Aorta (tissue), 5 donors: Measurements from ENCODE around the gene NECAB2. TPM values are rescaled to one million over a fixed set of nuclear protein-coding genes. Genes with fewer than 3 reads are reported as not detected.
A peak's percentile ranks its signal among the peaks of the same experiment; 100 is the strongest.

Experiments used
- ATAC-seq: fragments of 200-7000 bp; cut with Tn5 transposase; one replicate; pipeline ENCODE4 v1.9.1; 2022; ENCODE audit warnings: moderate library complexity; ENCODE audit not compliant: low FRiP score
- DNase-seq, 2 donors: peaks; one replicate each; pipeline ENCODE4 v3.0.0-alpha.2; 2020
- H3K27ac ChIP-seq, 2 donors: one replicate each; pipeline ENCODE4 v1.5.1; 2013; ENCODE audit warnings: low read length in 2 of 2, mild to moderate bottlenecking in 2 of 2, moderate library complexity in 2 of 2, control low read depth in 1 of 2, inconsistent platforms in 1 of 2, low read depth in 1 of 2
- H3K27me3 ChIP-seq, 2 donors: one replicate each; pipeline ENCODE4 v1.6.1; 2013; ENCODE audit warnings: control low read depth in 1 of 2, low read length in 1 of 2, mild to moderate bottlenecking in 1 of 2, moderate library complexity in 1 of 2; ENCODE audit not compliant: insufficient read depth in 2 of 2, control insufficient read depth in 1 of 2
- H3K36me3 ChIP-seq, 2 donors: one replicate each; pipeline ENCODE4 v1.6.1; 2013; ENCODE audit warnings: control low read depth in 1 of 2, low read length in 1 of 2, mild to moderate bottlenecking in 1 of 2; ENCODE audit not compliant: insufficient read depth in 2 of 2, control insufficient read depth in 1 of 2
- H3K4me1 ChIP-seq, 2 donors: one replicate each; pipeline ENCODE4 v1.6.1; 2013; ENCODE audit warnings: low read length in 2 of 2, control low read depth in 1 of 2, mild to moderate bottlenecking in 1 of 2, moderate library complexity in 1 of 2; ENCODE audit not compliant: insufficient read depth in 2 of 2, control insufficient read depth in 1 of 2
- H3K4me3 ChIP-seq, 2 donors: one replicate each; pipeline ENCODE4 v1.5.1; 2013; ENCODE audit warnings: low read length in 2 of 2, control low read depth in 1 of 2, mild to moderate bottlenecking in 1 of 2
- H3K9me3 ChIP-seq: one replicate; pipeline ENCODE4 v1.6.1; 2013; ENCODE audit warnings: mild to moderate bottlenecking, low read length; ENCODE audit not compliant: control insufficient read depth
- WGBS, 2 donors: extraction: QIAGEN DNeasy Blood & Tissue Kit; methylation state at CpG; one replicate each; pipeline ENCODE4 v1.1.7; 2013; 5-methylcytosine and 5-hydroxymethylcytosine counted together
- intact Hi-C, 2 donors: fragments of 100-400 bp; cut with DNase I; formaldehyde crosslinking; loops; one replicate each; pipeline versions ENCODE4 v1.14.2 to v1.15.0; 2022
- polyA plus RNA-seq, 2 donors: library from polyadenylated mRNA; stranded (reverse); fragments of 200-250 nt; gene quantifications; one replicate each; pipeline ENCODE4 v1.2.3, GENCODE V29; 2013
- total RNA-seq, 2 donors: library from RNA; stranded (reverse); fragmentation: NEBNext Ultra II Directional; extraction: Animal tissue kit (Norgen Biotek cat#: 25700); gene quantifications; one replicate each; pipeline ENCODE4 v1.2.1, GENCODE V29; 2021
- donor health status: healthy with polysubstance abuse.
- donor health status: Bipolar disorder and iron deficiency.
- donor health status: DM: no; HTN: no; CAD: no.
- donor health status: DM: no; HTN: no; CAD: no.
- donor health status: DM: yes; HTN: yes; CAD: no.

Gene NECAB2
- total and polyA plus RNA-seq, 4 donors = 0.23 to 0.75 TPM; not detected in 2

GRCh38 chr16:83935005-83935857, 32.8 kb upstream of the NECAB2 start:
- WGBS, 2 donors = 87 to 90% methylated on average over 26 to 30 of the region's 30 CpGs
- Histone ChIP-seq H3K4me1 (no peaks in the 10 kb centered on the region), H3K27me3 (no peaks in the 10 kb centered on the region), H3K36me3 (no peaks in the 10 kb centered on the region), H3K27ac (no peak overlapping the region), H3K4me3 (no peak overlapping the region), H3K9me3 (no peaks in the 10 kb centered on the region)
- DNase-seq = no peak
- intact Hi-C loops = no loop called here
- ATAC-seq = no peak

DNA sequence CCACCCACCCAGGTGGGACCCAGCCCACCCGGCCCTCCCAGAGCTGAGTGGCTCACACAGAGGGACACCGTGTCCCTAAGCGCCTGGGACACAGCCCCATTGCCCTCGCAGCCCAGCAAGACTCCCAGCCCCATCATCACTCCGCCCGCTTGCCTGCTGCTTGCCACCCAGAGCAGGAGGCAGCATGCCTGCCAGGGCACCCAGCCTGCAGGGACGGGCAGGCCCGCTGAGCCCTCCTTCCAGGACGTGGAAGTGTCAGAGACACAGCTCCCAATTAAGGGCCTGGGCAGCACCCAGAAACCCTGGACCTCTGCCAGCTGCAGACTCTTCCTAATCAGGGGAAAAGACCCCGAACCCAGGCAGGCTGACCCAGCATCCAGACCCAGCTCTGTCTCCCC, 32.2 kb upstream of the NECAB2 start:
- DNase-seq (no peak), ATAC-seq (no peak)
- Histone ChIP-seq H3K4me3 (no peak overlapping the region), H3K36me3 (no peaks in the 10 kb centered on the region), H3K27me3 (no peaks in the 10 kb centered on the region), H3K9me3 (no peaks in the 10 kb centered on the region), H3K27ac (no peak overlapping the region), H3K4me1 (no peaks in the 10 kb centered on the region)
- 78 to 83% methylated on average over 10 of the region's 10 CpGs for WGBS, 2 donors
- intact Hi-C loops = no loop called here

DNA sequence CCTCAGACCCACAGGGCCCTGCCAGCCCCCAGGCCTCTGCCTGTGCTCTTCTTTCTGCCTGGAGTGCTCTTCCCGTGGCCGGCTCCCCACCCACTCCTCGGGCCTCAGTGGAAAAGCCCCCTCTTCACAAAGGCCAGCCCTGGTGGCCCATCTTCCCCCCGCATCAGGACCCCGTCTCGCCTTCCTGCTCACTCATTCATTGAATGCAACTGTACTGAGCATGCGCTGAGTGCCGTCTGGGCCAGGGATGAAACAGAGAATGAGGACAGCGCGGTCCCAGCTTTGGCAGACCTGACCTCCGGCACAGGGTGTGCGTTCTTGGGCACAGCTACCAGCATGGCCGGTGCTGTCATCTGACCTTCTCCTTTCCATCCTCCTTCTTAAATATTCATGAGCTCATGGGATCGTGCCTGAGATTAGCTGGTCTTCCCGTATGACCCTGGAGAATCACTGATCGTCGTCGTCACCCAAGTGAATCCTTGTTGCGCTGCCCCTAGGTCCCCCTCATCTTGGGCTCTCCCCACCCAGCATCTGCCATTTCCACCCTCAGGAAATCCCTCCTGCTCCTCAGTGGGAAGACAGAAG, 31.4 kb upstream of the NECAB2 start:
- no peaks in the 10 kb centered on the region for H3K27me3 ChIP-seq
- DNase-seq (peak in 1 of 2 donors; percentile 61), ATAC-seq (no peak)
- WGBS, 2 donors = 86 to 90% methylated on average over 19 of the region's 19 CpGs
- no peak overlapping the region for H3K27ac ChIP-seq
- no peaks in the 10 kb centered on the region for H3K4me1 ChIP-seq
- no peak overlapping the region for H3K4me3 ChIP-seq
- no peaks in the 10 kb centered on the region for H3K36me3 ChIP-seq
- H3K9me3 ChIP-seq = no peaks in the 10 kb centered on the region
- intact Hi-C loops = no loop called here

- Histone ChIP-seq H3K4me3 (no peak overlapping the region), H3K27ac (no peak overlapping the region), H3K36me3 (no peaks in the 10 kb centered on the region), H3K27me3 (no peaks in the 10 kb centered on the region), H3K4me1 (no peaks in the 10 kb centered on the region), H3K9me3 (no peaks in the 10 kb centered on the region)
- WGBS, 2 donors = 93 to 94% methylated on average over 2 of the region's 2 CpGs
- DNase-seq (no peak), ATAC-seq (no peak)
- intact Hi-C loops = no loop called here
These were observed 30.8 kb upstream of the NECAB2 start for GRCh38 chr16:83937267-83937666.

DNA sequence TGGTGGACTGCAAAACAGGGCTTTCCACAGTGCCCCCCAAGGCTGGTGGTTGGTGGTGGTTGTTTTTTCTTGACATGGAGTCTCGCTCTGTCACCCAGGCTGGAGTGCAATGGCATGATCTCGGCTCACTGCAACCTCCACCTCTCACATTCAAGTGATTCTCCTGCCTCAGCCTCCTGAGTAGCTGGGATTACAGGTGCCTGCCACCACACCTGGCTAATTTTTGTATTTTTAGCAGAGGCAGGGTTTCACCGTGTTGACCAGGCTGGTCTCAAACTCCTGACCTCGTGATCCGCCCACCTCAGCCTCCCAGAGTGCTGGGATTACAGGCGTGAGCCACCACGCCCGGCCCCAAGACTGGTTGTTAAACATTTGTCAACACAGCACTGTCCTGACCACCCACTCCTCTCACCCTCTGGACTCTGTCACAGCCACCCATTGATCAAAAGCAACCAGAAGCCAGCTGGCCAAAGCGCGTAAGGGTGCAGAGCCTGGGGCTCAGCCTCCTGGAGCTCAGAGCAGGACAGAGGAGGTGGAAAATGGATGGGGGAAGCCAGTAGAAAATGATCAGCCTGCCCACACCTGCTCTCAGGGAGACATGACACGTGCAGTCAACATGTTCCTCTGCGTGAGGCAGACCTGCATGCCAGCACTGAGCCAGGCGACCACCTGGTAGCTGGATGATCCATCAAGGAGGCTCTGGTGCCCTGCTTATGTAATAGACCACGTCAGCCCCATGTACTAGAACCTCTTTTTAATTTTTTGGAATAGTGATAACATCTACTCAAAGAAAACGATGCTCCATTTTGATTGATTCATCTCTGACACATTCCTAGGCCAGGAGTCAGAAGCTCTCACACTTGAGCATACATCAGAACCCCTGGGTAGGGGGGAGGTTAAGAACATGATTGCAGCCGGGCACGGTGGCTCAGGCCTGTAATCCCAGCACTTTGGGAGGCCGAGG, 29.8 kb upstream of the NECAB2 start:
- no peak overlapping the region for H3K27ac ChIP-seq
- H3K4me3 ChIP-seq = no peak overlapping the region
- no peak for DNase-seq
- H3K9me3 ChIP-seq = no peaks in the 10 kb centered on the region
- H3K36me3 ChIP-seq = no peaks in the 10 kb centered on the region
- H3K27me3 ChIP-seq = no peaks in the 10 kb centered on the region
- no peaks in the 10 kb centered on the region for H3K4me1 ChIP-seq
- ATAC-seq = no peak
- 93 to 94% methylated on average over 18 of the region's 18 CpGs for WGBS, 2 donors
- intact Hi-C loops = no loop called here

GRCh38 chr16:83939266-83939855, 28.7 kb upstream of the NECAB2 start:
- H3K27me3 ChIP-seq = no peaks in the 10 kb centered on the region
- intact Hi-C loops = no loop called here
- DNase-seq (peak in 1 of 2 donors; percentile 64), ATAC-seq (no peak)
- WGBS, 2 donors = 83 to 85% methylated on average over 12 of the region's 12 CpGs
- H3K4me1 ChIP-seq = no peaks in the 10 kb centered on the region
- no peaks in the 10 kb centered on the region for H3K9me3 ChIP-seq
- no peak overlapping the region for H3K27ac ChIP-seq
- no peaks in the 10 kb centered on the region for H3K36me3 ChIP-seq
- no peak overlapping the region for H3K4me3 ChIP-seq

DNA sequence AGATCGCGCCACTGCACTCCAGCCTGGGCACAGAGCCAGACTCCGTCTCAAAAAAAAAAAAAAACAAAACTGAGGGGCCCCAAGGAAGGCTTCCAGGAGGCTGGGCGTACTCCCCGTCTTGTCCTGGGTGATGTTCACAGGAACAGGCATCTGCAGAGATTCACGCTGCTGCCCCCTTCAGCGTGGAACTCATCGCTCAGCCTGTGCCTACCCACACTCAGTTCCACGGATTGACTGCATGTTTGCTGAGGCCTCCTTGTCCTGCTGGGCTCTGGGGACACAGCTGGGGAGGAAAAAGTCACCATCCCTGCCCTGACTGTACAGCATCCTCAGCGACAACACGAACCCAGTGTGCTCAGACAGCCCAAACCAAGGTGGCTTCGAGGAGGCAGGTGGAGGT, 27.9 kb upstream of the NECAB2 start:
- Histone ChIP-seq H3K9me3 (no peaks in the 10 kb centered on the region), H3K36me3 (no peaks in the 10 kb centered on the region), H3K27me3 (no peaks in the 10 kb centered on the region), H3K4me3 (no peak overlapping the region), H3K4me1 (no peaks in the 10 kb centered on the region), H3K27ac (no peak overlapping the region)
- DNase-seq = no peak
- intact Hi-C loops = no loop called here
- 56 to 66% methylated on average over 12 of the region's 12 CpGs for WGBS, 2 donors
- ATAC-seq = no peak

GRCh38 chr16:83940630-83941378, 27.2 kb upstream of the NECAB2 start:
- WGBS, 2 donors = 75 to 78% methylated on average over 28 of the region's 28 CpGs
- intact Hi-C loops = no loop called here
- Histone ChIP-seq H3K27me3 (no peaks in the 10 kb centered on the region), H3K27ac (no peak overlapping the region), H3K4me3 (no peak overlapping the region), H3K4me1 (no peaks in the 10 kb centered on the region), H3K9me3 (no peaks in the 10 kb centered on the region), H3K36me3 (no peaks in the 10 kb centered on the region)
- DNase-seq (no peak), ATAC-seq (no peak)
